K562 (cell line): ENCODE measurements around the gene CCDC28A. TPM values are rescaled to one million over a fixed set of nuclear protein-coding genes. Genes with fewer than 3 reads are reported as not detected.
A peak's percentile ranks its signal among the peaks of the same experiment; 100 is the strongest.

Source experiments
- ARNT ChIP-seq, 2 experiments: fragments of 450-650 bp; IDR thresholded peaks; 2 replicates each; pipeline ENCODE4 v1.6.1; 2016; ENCODE audit warnings: mild to moderate bottlenecking in 1 of 2
- RAD21 ChIP-seq, 2 experiments: fragments of 250-450 bp in 1 of 2; fragments of 450-650 bp in 1 of 2; sonication (Bioruptor Pico) in 1 of 2; formaldehyde crosslinking in 1 of 2; IDR thresholded peaks in 1 of 2; conservative IDR thresholded peaks in 1 of 2; 2 replicates each; pipeline versions ENCODE4 v1.4.0 to v1.8.0; 2020 to 2022; ENCODE audit warnings: mild to moderate bottlenecking in 2 of 2, moderate library complexity in 1 of 2
- polyA plus RNA-seq, 8 experiments: library from polyadenylated mRNA; depleted of rRNA in 4 of 8; stranded (reverse) in 5 of 8; unstranded in 3 of 8; fragments of >200 nt; fragmentation: Nextera tagmentation in 2 of 8; fragmentation: Illumina TruSeq in 1 of 8; extraction: Ambion mirVana in 2 of 8; extraction: Trizol in 1 of 8; gene quantifications; 2 replicates each; pipeline versions ENCODE4 v1.2.1 to v1.2.3, GENCODE V29; 2011 to 2014; ENCODE audit warnings: inconsistent platforms in 1 of 8, missing spikeins in 1 of 8
- total RNA-seq, 7 experiments: library from RNA; depleted of rRNA in 6 of 7; stranded (reverse); fragments of >200 nt in 6 of 7; fragmentation: Illumina TruSeq in 2 of 7; extraction: Trizol in 2 of 7; gene quantifications; 2 replicates each; pipeline versions ENCODE4 v1.2.1 to v1.2.3, GENCODE V29; 2011 to 2021; ENCODE audit warnings: low replicate concordance in 1 of 7
- TF ChIP-seq, protein P1 (sequence below), 2 experiments: fragments of 450-650 bp; formaldehyde crosslinking in 1 of 2; IDR thresholded peaks; 2 replicates each; pipeline versions ENCODE4 v1.4.0 to v1.6.1; 2014 to 2020; ENCODE audit warnings: mild to moderate bottlenecking in 2 of 2, borderline replicate concordance in 1 of 2, low read depth in 1 of 2
- TF ChIP-seq, protein P2 (sequence below): fragments of 450-650 bp; formaldehyde crosslinking; IDR thresholded peaks from 2 replicates; pipeline ENCODE4 v1.4.0; 2020; ENCODE audit warnings: mild to moderate bottlenecking, moderate library complexity
- TF ChIP-seq, protein P3 (sequence below), 3 experiments: IDR thresholded peaks in 2 of 3; conservative IDR thresholded peaks in 1 of 3; 2 replicates each; pipeline ENCODE4 v1.5.1; 2011 to 2012; ENCODE audit warnings: low read length in 3 of 3, mild to moderate bottlenecking in 3 of 3, control low read depth in 2 of 3, improper control_type of control experiment in 1 of 3, inconsistent platforms in 1 of 3, low read depth in 1 of 3, mixed read lengths in 1 of 3, moderate library complexity in 1 of 3; ENCODE audit not compliant: insufficient read depth in 2 of 3
- TF ChIP-seq, protein P4 (sequence below): fragments of 250-450 bp; sonication (Bioruptor Pico); IDR thresholded peaks from 2 replicates; pipeline ENCODE4 v1.5.0; 2021; ENCODE audit warnings: mild to moderate bottlenecking, moderate library complexity

CCDC28A gene
- total and polyA plus RNA-seq, 9 of the 15 experiments (the other 6 are each of a cell fraction or from before 2014, with no cell fraction given): 12.6 to 35.5 (median 19.1) TPM

DNA sequence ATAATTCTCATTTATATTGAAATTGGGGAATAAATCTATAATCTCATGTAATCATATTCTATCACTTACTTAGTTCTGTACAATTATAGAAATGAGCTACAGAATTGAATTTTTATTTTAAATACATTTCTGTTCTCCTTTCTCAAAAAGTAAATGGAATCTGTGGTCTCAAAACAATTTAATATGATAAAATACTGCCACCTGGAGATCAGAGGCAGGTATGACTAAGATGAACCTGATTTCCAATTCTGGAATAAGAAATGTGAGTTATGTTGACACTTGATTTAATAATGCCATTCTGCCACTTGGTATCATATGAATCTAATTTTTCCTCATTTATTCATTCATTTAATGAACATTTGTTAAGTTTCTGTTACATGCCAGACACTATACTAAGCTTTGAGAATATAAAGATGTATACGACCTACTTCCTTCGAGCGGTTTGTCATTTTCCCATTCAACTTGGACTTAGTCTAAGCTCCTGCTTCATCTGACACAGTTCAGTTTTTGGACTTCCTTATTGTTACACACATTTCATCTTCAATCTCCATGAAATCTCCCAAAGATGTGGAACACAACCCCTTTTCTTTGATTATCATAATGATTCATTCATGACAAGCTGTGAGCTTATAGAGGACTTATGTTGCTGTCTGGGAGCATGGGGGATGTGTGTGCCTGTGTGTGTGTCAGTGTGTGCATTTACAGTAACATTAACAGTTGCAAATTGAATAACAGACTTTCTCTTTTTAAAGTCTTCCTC is 7.5 kb upstream of the CCDC28A start (continued):
- TF ChIP-seq, protein P1, sequence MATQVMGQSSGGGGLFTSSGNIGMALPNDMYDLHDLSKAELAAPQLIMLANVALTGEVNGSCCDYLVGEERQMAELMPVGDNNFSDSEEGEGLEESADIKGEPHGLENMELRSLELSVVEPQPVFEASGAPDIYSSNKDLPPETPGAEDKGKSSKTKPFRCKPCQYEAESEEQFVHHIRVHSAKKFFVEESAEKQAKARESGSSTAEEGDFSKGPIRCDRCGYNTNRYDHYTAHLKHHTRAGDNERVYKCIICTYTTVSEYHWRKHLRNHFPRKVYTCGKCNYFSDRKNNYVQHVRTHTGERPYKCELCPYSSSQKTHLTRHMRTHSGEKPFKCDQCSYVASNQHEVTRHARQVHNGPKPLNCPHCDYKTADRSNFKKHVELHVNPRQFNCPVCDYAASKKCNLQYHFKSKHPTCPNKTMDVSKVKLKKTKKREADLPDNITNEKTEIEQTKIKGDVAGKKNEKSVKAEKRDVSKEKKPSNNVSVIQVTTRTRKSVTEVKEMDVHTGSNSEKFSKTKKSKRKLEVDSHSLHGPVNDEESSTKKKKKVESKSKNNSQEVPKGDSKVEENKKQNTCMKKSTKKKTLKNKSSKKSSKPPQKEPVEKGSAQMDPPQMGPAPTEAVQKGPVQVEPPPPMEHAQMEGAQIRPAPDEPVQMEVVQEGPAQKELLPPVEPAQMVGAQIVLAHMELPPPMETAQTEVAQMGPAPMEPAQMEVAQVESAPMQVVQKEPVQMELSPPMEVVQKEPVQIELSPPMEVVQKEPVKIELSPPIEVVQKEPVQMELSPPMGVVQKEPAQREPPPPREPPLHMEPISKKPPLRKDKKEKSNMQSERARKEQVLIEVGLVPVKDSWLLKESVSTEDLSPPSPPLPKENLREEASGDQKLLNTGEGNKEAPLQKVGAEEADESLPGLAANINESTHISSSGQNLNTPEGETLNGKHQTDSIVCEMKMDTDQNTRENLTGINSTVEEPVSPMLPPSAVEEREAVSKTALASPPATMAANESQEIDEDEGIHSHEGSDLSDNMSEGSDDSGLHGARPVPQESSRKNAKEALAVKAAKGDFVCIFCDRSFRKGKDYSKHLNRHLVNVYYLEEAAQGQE (IDR thresholded peaks at IDR 0.05; ENCODE audit: borderline replicate concordance): peak; percentile 55; the same call in 1 of the 2 replicates
- TF ChIP-seq, protein P1 (CRISPR knock-in tag; IDR thresholded peaks at IDR 0.05; ENCODE audit: low read depth): no peak
- 0 out of 4 replicates have a peak, but pooled peaks of 1 of the 2 experiments have one; percentile 22 for TF ChIP-seq ARNT (IDR thresholded peaks at IDR 0.05)
- TF ChIP-seq, protein P2, sequence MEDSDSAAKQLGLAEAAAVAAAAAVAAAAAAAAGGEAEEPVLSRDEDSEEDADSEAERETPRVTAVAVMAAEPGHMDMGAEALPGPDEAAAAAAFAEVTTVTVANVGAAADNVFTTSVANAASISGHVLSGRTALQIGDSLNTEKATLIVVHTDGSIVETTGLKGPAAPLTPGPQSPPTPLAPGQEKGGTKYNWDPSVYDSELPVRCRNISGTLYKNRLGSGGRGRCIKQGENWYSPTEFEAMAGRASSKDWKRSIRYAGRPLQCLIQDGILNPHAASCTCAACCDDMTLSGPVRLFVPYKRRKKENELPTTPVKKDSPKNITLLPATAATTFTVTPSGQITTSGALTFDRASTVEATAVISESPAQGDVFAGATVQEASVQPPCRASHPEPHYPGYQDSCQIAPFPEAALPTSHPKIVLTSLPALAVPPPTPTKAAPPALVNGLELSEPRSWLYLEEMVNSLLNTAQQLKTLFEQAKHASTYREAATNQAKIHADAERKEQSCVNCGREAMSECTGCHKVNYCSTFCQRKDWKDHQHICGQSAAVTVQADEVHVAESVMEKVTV: peak; percentile 45; the same call in 1 of the 2 replicates
- TF ChIP-seq, protein P3, sequence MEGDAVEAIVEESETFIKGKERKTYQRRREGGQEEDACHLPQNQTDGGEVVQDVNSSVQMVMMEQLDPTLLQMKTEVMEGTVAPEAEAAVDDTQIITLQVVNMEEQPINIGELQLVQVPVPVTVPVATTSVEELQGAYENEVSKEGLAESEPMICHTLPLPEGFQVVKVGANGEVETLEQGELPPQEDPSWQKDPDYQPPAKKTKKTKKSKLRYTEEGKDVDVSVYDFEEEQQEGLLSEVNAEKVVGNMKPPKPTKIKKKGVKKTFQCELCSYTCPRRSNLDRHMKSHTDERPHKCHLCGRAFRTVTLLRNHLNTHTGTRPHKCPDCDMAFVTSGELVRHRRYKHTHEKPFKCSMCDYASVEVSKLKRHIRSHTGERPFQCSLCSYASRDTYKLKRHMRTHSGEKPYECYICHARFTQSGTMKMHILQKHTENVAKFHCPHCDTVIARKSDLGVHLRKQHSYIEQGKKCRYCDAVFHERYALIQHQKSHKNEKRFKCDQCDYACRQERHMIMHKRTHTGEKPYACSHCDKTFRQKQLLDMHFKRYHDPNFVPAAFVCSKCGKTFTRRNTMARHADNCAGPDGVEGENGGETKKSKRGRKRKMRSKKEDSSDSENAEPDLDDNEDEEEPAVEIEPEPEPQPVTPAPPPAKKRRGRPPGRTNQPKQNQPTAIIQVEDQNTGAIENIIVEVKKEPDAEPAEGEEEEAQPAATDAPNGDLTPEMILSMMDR (IDR thresholded peaks at IDR 0.05 in 2 of 3, conservative IDR thresholded peaks at IDR 0.05 in 1 of 3; ENCODE audit: insufficient read depth in 2 of 3, low read depth in 1 of 3, low read length in 3 of 3): peak in 2 of 3 experiments; percentile 49 to 78; a peak in 4 of 6 replicates
- TF ChIP-seq RAD21 (CRISPR knock-in tag; conservative IDR thresholded peaks at IDR 0.05 in 1 of 2, IDR thresholded peaks at IDR 0.05 in 1 of 2): peak; percentile 74 to 82
- TF ChIP-seq, protein P4, sequence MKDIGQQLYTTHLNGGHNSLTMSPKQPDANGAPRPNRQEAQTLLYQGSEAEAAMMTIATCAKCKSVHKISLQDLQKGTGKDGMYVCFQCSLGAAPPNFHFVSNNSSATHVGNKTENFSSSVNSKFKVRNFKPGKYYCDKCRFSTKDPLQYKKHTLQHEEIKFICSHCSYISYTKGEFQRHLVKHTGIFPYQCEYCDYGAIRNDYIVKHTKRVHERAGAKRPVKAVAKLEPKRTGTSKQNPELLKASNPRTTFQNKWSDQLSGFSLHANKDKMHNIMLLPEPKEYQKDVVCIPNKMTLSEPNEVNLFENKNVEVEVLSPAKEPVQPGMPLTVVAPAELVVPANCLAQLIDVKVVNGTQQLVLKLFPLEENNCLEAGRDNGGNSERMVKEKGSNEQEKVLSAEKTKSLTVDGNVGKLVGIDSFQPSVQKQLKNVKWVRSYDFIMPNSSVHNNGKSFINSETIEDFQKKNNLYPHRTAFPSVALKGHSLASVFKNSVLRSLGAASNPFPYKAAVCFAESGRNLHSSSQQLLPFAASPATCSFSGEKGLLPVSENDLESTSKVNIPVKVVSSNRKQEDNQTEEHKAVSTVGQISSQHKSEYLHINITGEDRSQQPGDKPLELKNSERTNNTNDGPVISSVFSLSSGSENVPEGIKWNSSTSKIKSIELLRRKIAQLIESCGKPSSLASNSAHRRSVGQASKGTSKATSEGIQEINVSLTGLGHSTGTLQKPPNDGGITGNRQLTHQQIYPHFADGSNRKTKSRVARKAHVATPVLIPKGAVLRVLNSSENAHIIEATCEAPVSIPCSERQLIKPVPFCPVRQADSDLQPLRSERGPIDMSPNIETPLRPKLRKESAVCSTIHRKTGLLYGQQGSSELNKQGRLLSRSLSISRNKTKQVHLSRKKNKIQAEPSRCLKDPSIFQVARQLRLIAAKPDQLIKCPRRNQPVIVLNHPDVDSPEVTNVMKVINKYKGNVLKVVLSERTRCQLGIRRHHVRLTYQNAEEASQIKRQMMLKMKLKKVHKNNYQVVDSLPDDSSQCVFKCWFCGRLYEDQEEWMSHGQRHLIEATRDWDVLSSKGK (CRISPR knock-in tag): no peak
- TF ChIP-seq, all 486 proteins: peak for 6
